HG03457 (cell line): ENCODE results near the gene PTDSS2.

Source experiments
- ATAC-seq: cut with Tn5 transposase; IDR thresholded peaks from one replicate; pipeline ENCODE4 v1.9.1; 2021; ENCODE audit warnings: moderate number of reproducible peaks; ENCODE audit not compliant: unreplicated experiment

The PTDSS2 gene

GRCh38 chr11:488579-488978, 38.5 kb downstream of the PTDSS2 start:
- no peak for ATAC-seq

- no peak for ATAC-seq
Measured at GRCh38 chr11:488992-489391, 38.9 kb downstream of the PTDSS2 start.

- ATAC-seq: no peak
Measured at GRCh38 chr11:489610-490185, 39.6 kb downstream of the PTDSS2 start.

DNA sequence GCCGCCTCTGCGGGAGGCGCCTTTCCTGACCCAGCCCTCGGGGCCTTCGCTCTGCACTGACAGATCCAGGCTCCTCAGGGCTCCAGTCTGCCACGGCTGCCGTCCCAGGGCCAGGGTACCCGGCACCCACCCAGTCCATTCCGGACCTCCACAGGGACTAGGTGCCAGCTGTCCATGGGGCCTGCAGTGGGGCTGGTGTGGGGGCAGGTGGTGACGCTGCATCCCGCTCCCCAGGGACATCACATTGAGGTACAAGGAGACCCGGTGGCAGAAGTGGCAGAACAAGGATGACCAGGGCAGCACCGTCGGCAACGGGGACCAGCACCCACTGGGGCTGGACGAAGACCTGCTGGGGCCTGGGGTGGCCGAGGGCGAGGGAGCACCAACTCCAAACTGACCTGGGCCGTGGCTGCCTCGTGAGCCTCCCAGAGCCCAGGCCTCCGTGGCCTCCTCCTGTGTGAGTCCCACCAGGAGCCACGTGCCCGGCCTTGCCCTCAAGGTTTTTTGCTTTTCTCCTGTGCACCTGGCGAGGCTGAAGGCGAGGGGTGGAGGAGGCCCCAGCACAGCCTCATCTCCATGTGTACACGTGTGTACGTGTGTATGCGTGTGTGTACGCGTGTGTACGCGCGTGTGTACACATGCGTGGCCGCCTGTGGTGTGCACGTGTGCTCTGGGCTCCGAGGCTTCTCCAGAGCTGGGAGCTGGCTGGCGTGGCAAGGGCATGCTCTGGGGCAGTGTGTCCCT, 40.3 kb downstream of the PTDSS2 start:
- ATAC-seq: no peak

- ATAC-seq: no peak
Measured at GRCh38 chr11:490930-491260, 40.8 kb downstream of the PTDSS2 start.

DNA sequence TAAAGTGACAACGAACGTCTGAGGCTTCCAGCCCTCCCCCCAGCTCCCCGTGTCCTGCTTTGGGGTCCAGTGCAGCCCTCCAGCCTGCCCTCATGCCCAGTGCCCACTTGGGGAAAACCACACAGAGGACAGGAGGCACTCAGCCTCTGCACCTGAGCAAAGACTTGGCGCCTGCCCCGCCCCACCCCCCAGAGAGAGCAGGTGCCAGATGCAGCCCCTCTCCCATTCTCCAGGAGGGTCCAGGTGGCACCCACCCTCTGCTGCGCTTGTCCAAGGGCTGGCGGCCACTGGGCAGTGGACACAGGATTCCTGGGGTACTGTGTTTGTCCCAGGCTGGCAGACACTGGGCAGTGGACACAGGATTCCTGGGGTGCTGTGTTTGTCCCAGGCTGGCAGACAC, 41.3 kb downstream of the PTDSS2 start:
- no peak for ATAC-seq

DNA sequence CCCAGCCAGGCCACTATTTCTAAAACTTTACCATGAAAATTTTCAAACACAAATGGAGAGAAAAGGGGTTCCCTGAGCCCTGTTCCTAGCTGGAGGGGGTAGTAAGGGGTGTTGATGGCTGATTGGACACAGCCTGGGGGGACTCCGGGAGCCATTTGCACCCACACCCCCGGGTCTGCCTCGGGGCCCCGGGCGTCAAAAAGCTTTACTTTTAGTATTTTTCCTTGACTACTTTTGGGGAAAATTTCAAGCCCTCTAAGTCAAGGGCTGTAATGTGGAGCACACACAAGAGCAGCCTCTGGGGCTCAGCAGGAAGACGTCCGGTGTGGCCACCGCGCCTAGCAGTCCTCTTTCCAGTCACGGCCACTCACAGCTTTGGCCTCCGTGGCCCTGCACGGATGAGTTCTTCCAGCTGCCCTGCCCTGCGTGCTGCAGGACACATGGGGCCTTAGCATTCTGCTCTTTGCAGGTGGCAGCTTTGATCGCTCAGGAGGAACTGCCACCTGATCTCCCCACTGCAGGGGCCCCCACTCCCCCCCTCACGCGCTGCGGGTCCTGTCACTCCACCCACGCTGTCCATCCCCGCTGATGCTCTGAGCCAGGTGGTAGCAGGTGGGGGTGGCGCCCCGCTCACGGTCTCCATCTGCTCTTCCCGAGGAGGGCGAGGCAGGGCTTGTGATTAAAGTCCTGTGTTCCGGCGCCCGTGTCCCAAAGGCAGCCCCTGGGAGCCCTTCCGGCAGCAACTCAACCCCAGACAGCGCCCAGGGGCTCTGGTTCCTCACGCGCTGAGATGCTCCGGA, 42.5 kb downstream of the PTDSS2 start:
- ATAC-seq: no peak

GRCh38 chr11:494761-495536, 44.9 kb downstream of the PTDSS2 start:
- ATAC-seq: no peak

DNA sequence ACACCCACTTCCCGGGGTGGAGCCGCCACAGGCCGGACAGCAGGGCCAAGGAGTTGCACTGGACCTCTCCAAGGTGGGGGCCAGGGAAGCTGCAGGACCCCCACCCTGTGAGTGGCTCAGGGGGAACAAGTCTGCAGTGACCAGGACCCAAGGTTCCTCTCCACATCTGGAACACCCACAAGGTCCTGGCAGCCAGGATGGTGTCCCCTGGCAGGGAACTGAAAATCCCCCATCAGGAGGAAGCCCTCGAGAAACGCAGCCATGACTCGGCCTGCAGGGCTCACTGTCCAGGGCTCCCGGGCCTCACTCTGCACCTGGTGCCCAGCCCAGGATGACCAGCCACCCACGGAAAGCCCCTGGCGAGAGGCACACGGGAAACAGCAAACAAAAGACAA, 45.5 kb downstream of the PTDSS2 start:
- no peak for ATAC-seq

- ATAC-seq: no peak
Measured at GRCh38 chr11:496834-497564, 46.9 kb downstream of the PTDSS2 start.

- no peak for ATAC-seq
Measured at GRCh38 chr11:497565-498296, 47.7 kb downstream of the PTDSS2 start.

DNA sequence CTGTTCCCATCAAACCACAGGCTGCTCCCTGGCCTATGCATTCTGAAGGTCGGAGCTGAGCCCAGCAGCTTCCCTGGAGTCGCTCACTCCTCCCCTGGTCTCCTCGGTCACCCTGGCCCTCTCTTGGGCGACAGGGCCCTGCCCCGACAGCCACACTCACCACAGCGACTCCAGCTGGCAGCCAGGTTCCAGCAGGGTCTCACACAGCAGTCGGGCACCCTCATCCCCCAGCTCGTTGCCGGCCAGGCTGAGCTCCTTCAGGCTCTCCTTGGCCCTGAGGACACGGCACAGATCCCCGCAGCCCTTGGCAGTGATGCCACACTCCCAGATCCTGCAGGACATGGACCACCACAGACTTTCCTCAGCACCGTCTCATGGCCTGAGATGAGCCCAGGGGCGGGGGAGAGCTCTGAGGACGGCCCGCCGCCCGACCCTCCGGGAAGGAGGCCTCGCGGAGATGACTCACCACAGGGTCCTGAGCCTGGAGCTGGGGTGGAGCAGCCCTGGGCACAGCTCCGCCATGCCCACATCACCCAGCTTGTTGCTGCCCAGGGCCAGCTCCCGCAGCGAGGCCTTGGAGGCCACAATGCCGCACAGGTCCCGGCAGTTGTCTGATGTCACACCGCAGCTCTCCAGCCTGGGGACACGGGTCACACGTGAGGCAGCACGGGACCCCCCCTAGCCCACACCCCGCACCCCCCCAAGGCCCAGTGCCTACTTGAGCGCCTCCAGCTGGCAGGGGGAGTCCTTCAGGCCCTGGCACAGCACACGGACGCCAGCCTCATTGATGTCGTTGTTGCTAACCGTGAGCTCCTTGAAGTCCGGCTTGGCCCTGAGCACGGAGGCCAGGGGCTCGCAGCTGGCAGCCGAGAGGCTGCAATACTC, 48.5 kb downstream of the PTDSS2 start:
- ATAC-seq: no peak

DNA sequence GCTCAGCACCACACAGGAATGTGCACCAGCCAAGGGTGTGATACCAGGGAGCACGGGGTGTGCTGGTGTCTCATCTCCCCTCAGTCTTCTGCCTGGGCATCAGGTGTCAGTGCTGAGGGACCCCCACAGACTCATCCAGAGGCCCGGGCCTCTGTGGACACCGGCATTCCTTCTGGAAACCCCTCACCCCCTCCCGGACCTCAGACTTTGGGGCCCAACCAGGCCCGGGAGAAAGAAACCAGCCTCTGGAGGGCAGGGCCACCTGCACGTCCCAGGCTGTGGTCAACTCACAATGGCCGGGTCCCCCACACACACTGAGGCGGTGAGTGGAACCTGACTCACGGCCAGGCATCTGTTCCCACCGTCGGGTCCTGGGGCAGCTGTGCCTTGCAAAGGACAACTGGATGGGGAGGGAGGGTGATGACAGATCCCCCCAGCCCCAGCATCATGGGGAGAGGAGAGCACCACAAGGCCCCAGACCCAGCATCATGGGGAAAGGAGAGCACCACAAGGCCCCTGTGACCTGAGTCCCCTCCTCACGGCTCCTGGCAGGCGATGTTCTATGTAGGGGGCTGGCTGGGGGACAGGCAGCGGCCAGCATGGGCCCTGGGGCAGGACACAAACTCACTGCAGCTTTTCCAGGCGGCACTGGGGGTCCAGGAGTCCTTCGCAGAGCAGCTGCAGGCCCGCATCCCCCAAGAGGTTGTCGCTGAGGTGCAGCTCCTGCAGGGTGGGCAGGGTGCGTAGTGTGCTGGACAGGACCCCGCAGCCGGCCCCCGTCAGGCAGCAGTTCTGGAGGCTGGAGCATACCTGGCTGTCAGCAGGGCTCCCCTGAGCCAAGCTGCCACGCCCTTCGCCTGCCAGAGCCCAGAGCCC, 49.4 kb downstream of the PTDSS2 start:
- no peak for ATAC-seq

DNA sequence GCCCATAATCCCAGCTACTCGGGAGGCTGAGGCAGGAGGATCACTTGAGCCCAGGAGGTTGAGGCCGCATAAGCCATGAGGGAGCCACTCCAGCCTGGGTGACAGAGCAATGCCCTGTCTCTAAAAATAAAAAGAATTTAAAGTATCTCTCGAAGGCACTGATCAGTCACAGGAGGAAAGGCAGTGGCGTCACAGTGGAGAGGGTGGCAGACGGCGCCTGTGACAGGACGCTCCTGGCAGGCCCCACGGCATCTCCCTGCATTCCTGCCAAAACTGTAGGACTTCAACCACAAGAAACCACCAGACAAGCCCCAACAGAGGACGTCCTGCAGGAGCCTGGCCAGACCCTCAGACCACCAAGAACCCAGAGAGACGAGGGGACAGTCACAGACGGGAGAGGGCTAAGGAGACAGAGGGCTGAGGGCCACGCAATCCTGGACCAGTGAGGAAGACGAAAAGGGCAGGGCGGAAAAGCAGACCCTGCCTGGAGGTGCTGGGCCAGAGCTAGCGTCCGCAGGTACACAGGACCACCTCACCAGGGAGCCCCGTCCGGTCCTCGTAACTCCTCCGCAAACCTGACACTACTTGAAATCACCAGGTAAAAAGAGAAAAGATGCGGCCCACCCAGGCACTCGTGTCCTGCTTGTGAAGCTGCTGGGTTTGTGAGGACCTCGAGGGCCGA, 51.1 kb downstream of the PTDSS2 start:
- no peak for ATAC-seq

DNA sequence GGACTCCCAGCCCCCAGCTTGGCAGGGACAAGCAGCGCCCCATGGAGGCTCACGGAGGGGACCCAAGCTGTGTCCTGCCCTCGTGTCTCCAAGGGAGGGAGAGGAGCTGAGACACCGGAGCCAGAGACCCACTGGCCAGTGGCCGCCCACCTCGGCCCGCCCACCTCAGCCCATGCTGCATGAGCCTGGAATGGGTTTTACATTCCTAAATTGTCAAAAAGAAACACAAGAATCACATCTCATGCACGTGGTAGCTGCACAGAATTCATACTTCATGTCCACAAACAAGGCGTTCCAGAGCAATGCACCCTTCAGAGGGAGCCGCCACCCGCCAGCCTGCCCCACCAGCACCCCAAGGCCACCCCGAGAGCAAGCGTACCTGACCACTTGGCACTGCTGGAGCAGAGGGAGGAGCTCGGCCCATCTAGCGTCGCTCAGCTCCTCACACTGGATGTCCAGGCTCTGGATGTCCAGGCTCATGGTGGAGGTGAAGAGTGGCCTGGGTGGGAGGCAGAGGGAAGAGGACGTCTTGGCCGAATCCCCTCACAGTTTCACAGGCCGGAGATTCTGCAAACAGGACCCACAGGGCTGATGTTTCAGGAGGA, 51.7 kb downstream of the PTDSS2 start:
- no peak for ATAC-seq

DNA sequence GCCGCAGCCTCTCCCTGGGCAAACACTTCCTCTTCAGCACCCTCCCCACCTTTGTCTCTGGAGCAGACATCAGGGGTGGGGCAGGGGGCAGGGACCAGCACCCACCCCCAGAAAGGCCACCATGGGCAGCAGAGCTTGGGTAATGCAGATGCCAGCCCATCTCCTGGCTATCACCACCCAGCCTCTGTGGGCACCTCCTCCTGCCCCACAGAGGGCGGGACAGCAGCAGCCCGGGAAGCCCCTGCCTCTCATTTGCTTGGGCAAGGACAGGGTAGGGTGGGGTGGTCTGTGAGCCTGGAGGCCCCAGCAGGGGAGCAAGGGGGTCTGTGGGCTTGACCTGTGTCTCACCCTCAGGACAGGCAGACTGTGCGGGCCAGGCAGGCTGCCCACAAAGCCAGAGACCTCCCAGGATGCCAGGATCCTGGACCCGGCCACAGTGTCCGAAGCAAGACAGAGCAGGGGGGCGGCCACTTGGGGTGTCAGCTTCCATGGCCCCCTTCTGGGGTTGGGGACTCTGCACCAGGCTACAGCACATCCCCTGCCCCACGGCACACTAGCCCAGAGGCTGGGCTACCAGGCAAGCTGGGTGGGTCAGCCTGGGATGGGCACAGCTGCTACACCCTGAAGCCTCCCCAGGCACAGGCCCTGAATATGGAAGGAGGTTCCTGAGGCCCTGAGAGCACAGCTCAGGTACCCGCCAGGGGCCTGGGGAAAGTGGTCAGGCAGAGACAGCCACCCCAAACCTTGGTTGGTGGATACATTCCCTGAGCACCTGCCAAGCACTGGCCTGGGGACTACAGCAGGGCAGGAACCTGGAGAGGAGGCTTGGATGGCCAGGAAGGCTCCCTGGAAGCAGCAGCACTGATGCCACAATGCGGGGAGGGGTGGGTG, 52.5 kb downstream of the PTDSS2 start:
- no peak for ATAC-seq
